H1 (cell line): ENCODE results near the gene LCN10. TPM values are rescaled to one million over a fixed set of nuclear protein-coding genes. Genes with fewer than 3 reads are reported as not detected.

Experiments
- microRNA-seq, 2 experiments: library from miRNA; unstranded; fragments of <30 nt; microRNA quantifications; one replicate each; pipeline versions ENCODE4 to v1.2.0, GENCODE V29; 2016 to 2020; ENCODE audit warnings: borderline microRNAs expressed in 2 of 2, borderline number of aligned reads in 2 of 2, borderline replicate concordance in 1 of 2
- polyA plus RNA-seq, 7 experiments: library from polyadenylated mRNA; depleted of rRNA in 3 of 7; stranded (reverse) in 5 of 7; unstranded in 2 of 7; fragments of >200 nt in 5 of 7; fragments of 200-250 nt in 2 of 7; gene quantifications; 1 replicate in 5 of 7; 2 replicates in 1 of 7; 4 replicates in 1 of 7; pipeline versions ENCODE4 v1.2.1 to v1.2.3, GENCODE V29; 2011 to 2013; ENCODE audit warnings: missing spikeins in 2 of 7, mixed read lengths in 2 of 7
- small RNA-seq: library from polyadenylated mRNA; stranded (forward); fragments of <200 nt; extraction: miRNeasy Mini kit (QIAGEN cat#:217004); gene quantifications from one replicate; pipeline ENCODE3, GENCODE V24; 2013; ENCODE audit not compliant: insufficient read depth
- total RNA-seq: library from RNA; stranded (reverse); fragmentation: NEBNext Ultra II Directional; extraction: Animal tissue kit (Norgen Biotek cat#: 25700); gene quantifications from 2 replicates; pipeline ENCODE4 v1.2.1, GENCODE V29; 2021

The LCN10 gene
- total and polyA plus RNA-seq, 2 of the 8 experiments (the other 6 are each of a cell fraction or from before 2014, with no cell fraction given): 2.6 to 2.8 TPM

Small RNA genes lying within 50 kb of the gene (microRNA-seq; reads per million reads assigned to microRNA genes)
- 0 reads per million in 2 experiments for gene MIR6722

Small RNA genes lying within 50 kb of the gene (small RNA-seq; reads per million reads assigned to genes)
- gene ATP6V1G1P3 (not detected), gene MIR6722 (not detected)

Other genes with a start within 250 kb of the LCN10 start
- 55.6 and 60.9 TPM in 2 replicates for gene NOTCH1, start 196.9 kb downstream of the LCN10 start, total RNA-seq
- gene NOTCH1, start 196.9 kb downstream of the LCN10 start, polyA plus RNA-seq (2011; rRNA removed): 6.9 and 19.9 TPM in 2 replicates
- 37.8 and 39.8 TPM in 2 replicates for gene EGFL7, start 80.0 kb downstream of the LCN10 start, total RNA-seq
- gene EGFL7, start 80.0 kb downstream of the LCN10 start, polyA plus RNA-seq (2011; rRNA removed): 53.4 and 82.5 TPM in 2 replicates
- gene AGPAT2, start 55.5 kb downstream of the LCN10 start, total RNA-seq: 30.5 and 31.6 TPM in 2 replicates
- 37.6 and 52.1 TPM in 2 replicates for gene AGPAT2, start 55.5 kb downstream of the LCN10 start, polyA plus RNA-seq (2011; rRNA removed)
- gene DIPK1B, start 30.4 kb downstream of the LCN10 start, total RNA-seq: 32.3 and 35.3 TPM in 2 replicates
- gene DIPK1B, start 30.4 kb downstream of the LCN10 start, polyA plus RNA-seq (2011; rRNA removed): 64.8 and 78.8 TPM in 2 replicates
- not detected in 2 replicates for gene LCN6, start 5.6 kb upstream of the LCN10 start, total RNA-seq
- gene LCN6, start 5.6 kb upstream of the LCN10 start, polyA plus RNA-seq (2011; rRNA removed): not detected in 2 replicates
- gene LCN8, start 15.3 kb upstream of the LCN10 start, total RNA-seq: not detected in 2 replicates
- 0.14 TPM in 1 of 2 replicates, not detected in the other for gene LCN8, start 15.3 kb upstream of the LCN10 start, polyA plus RNA-seq (2011; rRNA removed)
- 0.47 and 0.61 TPM in 2 replicates for gene LCN15, start 21.6 kb upstream of the LCN10 start, total RNA-seq
- gene LCN15, start 21.6 kb upstream of the LCN10 start, polyA plus RNA-seq (2011; rRNA removed): 0.08 and 0.25 TPM in 2 replicates
- gene TMEM141, start 48.4 kb upstream of the LCN10 start, total RNA-seq: 50.6 and 51.1 TPM in 2 replicates
- 137 and 140 TPM in 2 replicates for gene TMEM141, start 48.4 kb upstream of the LCN10 start, polyA plus RNA-seq (2011; rRNA removed)
- gene CCDC183, start 53.4 kb upstream of the LCN10 start, total RNA-seq: 0.78 and 1.6 TPM in 2 replicates
- 0.51 and 1.1 TPM in 2 replicates for gene CCDC183, start 53.4 kb upstream of the LCN10 start, polyA plus RNA-seq (2011; rRNA removed)
- gene RABL6, start 65.0 kb upstream of the LCN10 start, total RNA-seq: 129 and 130 TPM in 2 replicates
- gene RABL6, start 65.0 kb upstream of the LCN10 start, polyA plus RNA-seq (2011; rRNA removed): 70.1 and 98.6 TPM in 2 replicates
- 0.86 and 0.97 TPM in 2 replicates for gene AJM1, start 99.5 kb upstream of the LCN10 start, total RNA-seq
- gene AJM1, start 99.5 kb upstream of the LCN10 start, polyA plus RNA-seq (2011; rRNA removed): 0.12 and 0.33 TPM in 2 replicates
- 109 and 111 TPM in 2 replicates for gene PHPT1, start 106.5 kb upstream of the LCN10 start, total RNA-seq
- gene PHPT1, start 106.5 kb upstream of the LCN10 start, polyA plus RNA-seq (2011; rRNA removed): 226 and 246 TPM in 2 replicates
- gene MAMDC4, start 109.4 kb upstream of the LCN10 start, total RNA-seq: 4.5 TPM in 2 replicates
- 3.1 and 6.6 TPM in 2 replicates for gene MAMDC4, start 109.4 kb upstream of the LCN10 start, polyA plus RNA-seq (2011; rRNA removed)
- gene EDF1, start 123.4 kb upstream of the LCN10 start, total RNA-seq: 337 and 338 TPM in 2 replicates
- 297 and 298 TPM in 2 replicates for gene EDF1, start 123.4 kb upstream of the LCN10 start, polyA plus RNA-seq (2011; rRNA removed)
- gene TRAF2, start 143.6 kb upstream of the LCN10 start, total RNA-seq: 50.2 and 50.5 TPM in 2 replicates
- 26.9 and 39.3 TPM in 2 replicates for gene TRAF2, start 143.6 kb upstream of the LCN10 start, polyA plus RNA-seq (2011; rRNA removed)
- gene FBXW5, start 201.8 kb upstream of the LCN10 start, total RNA-seq: 49.0 and 49.5 TPM in 2 replicates
- 71.0 and 93.6 TPM in 2 replicates for gene FBXW5, start 201.8 kb upstream of the LCN10 start, polyA plus RNA-seq (2011; rRNA removed)
- 0.80 TPM in 1 of 2 replicates, not detected in the other for gene C8G, start 202.3 kb upstream of the LCN10 start, total RNA-seq
- 0.62 and 1.8 TPM in 2 replicates for gene C8G, start 202.3 kb upstream of the LCN10 start, polyA plus RNA-seq (2011; rRNA removed)
- gene LCN12, start 209.3 kb upstream of the LCN10 start, total RNA-seq: 1.5 and 1.7 TPM in 2 replicates
- 1.1 and 2.1 TPM in 2 replicates for gene LCN12, start 209.3 kb upstream of the LCN10 start, polyA plus RNA-seq (2011; rRNA removed)
- 2.2 and 2.3 TPM in 2 replicates for gene PTGDS, start 234.6 kb upstream of the LCN10 start, total RNA-seq
- gene PTGDS, start 234.6 kb upstream of the LCN10 start, polyA plus RNA-seq (2011; rRNA removed): 1.7 and 2.5 TPM in 2 replicates
- gene LCNL1, start 240.1 kb upstream of the LCN10 start, total RNA-seq: 0.15 TPM in 1 of 2 replicates, not detected in the other
- 0.11 and 0.35 TPM in 2 replicates for gene LCNL1, start 240.1 kb upstream of the LCN10 start, polyA plus RNA-seq (2011; rRNA removed)
- 40.8 and 43.4 TPM in 2 replicates for gene PAXX, start 249.5 kb upstream of the LCN10 start, total RNA-seq
- 45.9 and 56.8 TPM in 2 replicates for gene PAXX, start 249.5 kb upstream of the LCN10 start, polyA plus RNA-seq (2011; rRNA removed)